GM12891 (cell line): ENCODE measurements around the gene PSTPIP1.

ENCODE experiments used
- DNase-seq: peaks from one replicate; pipeline ENCODE4 v3.0.0; 2011; ENCODE audit warnings: low spot score; ENCODE audit not compliant: insufficient read length
- FAIRE-seq: peaks from 2 replicates; lab custom pipeline; 2011; peaks lifted over from hg19 to GRCh38; lab: Jason Lieb, UNC
- PAX5 ChIP-seq: IDR thresholded peaks from 2 replicates; pipeline ENCODE4 v1.6.1; 2011; ENCODE audit warnings: low read length, moderate library complexity, mild to moderate bottlenecking; ENCODE audit not compliant: insufficient read depth, severe bottlenecking
- POLR2A ChIP-seq: IDR thresholded peaks from 2 replicates; pipeline ENCODE4 v1.6.1; 2011; ENCODE audit warnings: low read depth, low read length, control low read depth
- POLR2AphosphoS5 ChIP-seq: IDR thresholded peaks from 2 replicates; pipeline ENCODE4 v1.6.1; 2011; ENCODE audit warnings: low read depth, low read length, control low read depth
- POU2F2 ChIP-seq: IDR thresholded peaks from 2 replicates; pipeline ENCODE4 v1.6.1; 2011; ENCODE audit warnings: low read depth, mild to moderate bottlenecking, control low read depth, low read length, moderate library complexity
- SPI1 ChIP-seq: IDR thresholded peaks from 2 replicates; pipeline ENCODE4 v1.6.1; 2011; ENCODE audit warnings: low read depth, low read length, control low read depth
- TAF1 ChIP-seq: IDR thresholded peaks from 2 replicates; pipeline ENCODE4 v1.6.1; 2011; ENCODE audit warnings: low read depth, low read length, control low read depth

Gene PSTPIP1

GRCh38 chr15:77032647-77033416 is 37.9 kb downstream of the PSTPIP1 start:
- FAIRE-seq (no peak), DNase-seq (peak; percentile 17)
- TF ChIP-seq POU2F2: no peak
- TF ChIP-seq POLR2AphosphoS5: no peak
- TF ChIP-seq PAX5: no peak
- no peak for TF ChIP-seq POLR2A
- no peak for TF ChIP-seq TAF1
- TF ChIP-seq SPI1: no peak

GRCh38 chr15:77033417-77033728 is 38.4 kb downstream of the PSTPIP1 start:
- DNase-seq (no peak), FAIRE-seq (no peak)
- no peak for TF ChIP-seq POU2F2
- no peak for TF ChIP-seq POLR2A
- no peak for TF ChIP-seq TAF1
- no peak for TF ChIP-seq POLR2AphosphoS5
- TF ChIP-seq PAX5: no peak
- TF ChIP-seq SPI1: no peak

GRCh38 chr15:77033729-77034671 is 39.1 kb downstream of the PSTPIP1 start:
- DNase-seq: peak; percentile 7
- no peak for TF ChIP-seq SPI1
- no peak for TF ChIP-seq PAX5
- FAIRE-seq: no peak

- FAIRE-seq: no peak
- DNase-seq: peak; percentile 70
- no peak for TF ChIP-seq POU2F2
- no peak for TF ChIP-seq PAX5
- no peak for TF ChIP-seq TAF1
- no peak for TF ChIP-seq SPI1
- no peak for TF ChIP-seq POLR2A
- no peak for TF ChIP-seq POLR2AphosphoS5
Observed at GRCh38 chr15:77034695-77035489, 40.0 kb downstream of the PSTPIP1 start.

- DNase-seq (no peak), FAIRE-seq (no peak)
- no peak for TF ChIP-seq TAF1
- no peak for TF ChIP-seq POLR2AphosphoS5
- no peak for TF ChIP-seq POLR2A
- no peak for TF ChIP-seq POU2F2
- TF ChIP-seq PAX5: no peak
- TF ChIP-seq SPI1: no peak
Observed at GRCh38 chr15:77035584-77035983, 40.7 kb downstream of the PSTPIP1 start.

GRCh38 chr15:77035999-77036471 is 41.1 kb downstream of the PSTPIP1 start:
- FAIRE-seq: no peak
- TF ChIP-seq POLR2AphosphoS5 (no peak), TAF1 (no peak), POU2F2 (no peak), POLR2A (no peak), PAX5 (no peak)
- DNase-seq: peak; percentile 6

GRCh38 chr15:77036537-77037387 is 41.8 kb downstream of the PSTPIP1 start:
- FAIRE-seq (no peak), DNase-seq (no peak)
- TF ChIP-seq POLR2A (no peak), POU2F2 (no peak), PAX5 (no peak), SPI1 (no peak), TAF1 (no peak), POLR2AphosphoS5 (no peak)

- no peak for FAIRE-seq
- TF ChIP-seq SPI1: no peak
- no peak for TF ChIP-seq POLR2A
- TF ChIP-seq POLR2AphosphoS5: no peak
- no peak for TF ChIP-seq PAX5
- TF ChIP-seq TAF1: no peak
- no peak for TF ChIP-seq POU2F2
- peak; percentile 14 for DNase-seq
Observed at GRCh38 chr15:77037388-77038209, 42.7 kb downstream of the PSTPIP1 start.
